ENCODE data around the gene PPP6R3. TPM values are rescaled to one million over a fixed set of nuclear protein-coding genes. Genes with fewer than 3 reads are reported as not detected.

Gene PPP6R3
- total and polyA plus RNA-seq, 2 of the 8 experiments (the other 6 are each of a cell fraction or from before 2014, with no cell fraction given), result 44.6 to 150 TPM

- H4K20me1 ChIP-seq (replicated peaks in 1 of 2; ENCODE audit: control insufficient read depth in 1 of 2, insufficient read depth in 2 of 2, low read length in 2 of 2), result peaks cover 16 to 23% of the 10 kb centered on the region in 2 experiments
- FAIRE-seq, result no peak
- TF ChIP-seq YY1 (IDR thresholded peaks at IDR 0.05; ENCODE audit: low read depth, low read length), result no peak
- no peak for TF ChIP-seq TBP (IDR thresholded peaks at IDR 0.05; ENCODE audit: low read depth, low read length)
- TF ChIP-seq POU5F1 (IDR thresholded peaks at IDR 0.05; ENCODE audit: low read depth, low read length), result no peak
- no peak for TF ChIP-seq TEAD4 (IDR thresholded peaks at IDR 0.05; ENCODE audit: low read depth, low read length)
- TF ChIP-seq HDAC6 (IDR thresholded peaks at IDR 0.05; ENCODE audit: low read depth, low read length), result no peak
- TF ChIP-seq, protein P1, sequence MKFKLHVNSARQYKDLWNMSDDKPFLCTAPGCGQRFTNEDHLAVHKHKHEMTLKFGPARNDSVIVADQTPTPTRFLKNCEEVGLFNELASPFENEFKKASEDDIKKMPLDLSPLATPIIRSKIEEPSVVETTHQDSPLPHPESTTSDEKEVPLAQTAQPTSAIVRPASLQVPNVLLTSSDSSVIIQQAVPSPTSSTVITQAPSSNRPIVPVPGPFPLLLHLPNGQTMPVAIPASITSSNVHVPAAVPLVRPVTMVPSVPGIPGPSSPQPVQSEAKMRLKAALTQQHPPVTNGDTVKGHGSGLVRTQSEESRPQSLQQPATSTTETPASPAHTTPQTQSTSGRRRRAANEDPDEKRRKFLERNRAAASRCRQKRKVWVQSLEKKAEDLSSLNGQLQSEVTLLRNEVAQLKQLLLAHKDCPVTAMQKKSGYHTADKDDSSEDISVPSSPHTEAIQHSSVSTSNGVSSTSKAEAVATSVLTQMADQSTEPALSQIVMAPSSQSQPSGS (IDR thresholded peaks at IDR 0.05; ENCODE audit: low read length), result no peak
- TF ChIP-seq RBBP5 (IDR thresholded peaks at IDR 0.05; ENCODE audit: borderline replicate concordance, low read depth, low read length), result no peak
- TF ChIP-seq, protein P2, sequence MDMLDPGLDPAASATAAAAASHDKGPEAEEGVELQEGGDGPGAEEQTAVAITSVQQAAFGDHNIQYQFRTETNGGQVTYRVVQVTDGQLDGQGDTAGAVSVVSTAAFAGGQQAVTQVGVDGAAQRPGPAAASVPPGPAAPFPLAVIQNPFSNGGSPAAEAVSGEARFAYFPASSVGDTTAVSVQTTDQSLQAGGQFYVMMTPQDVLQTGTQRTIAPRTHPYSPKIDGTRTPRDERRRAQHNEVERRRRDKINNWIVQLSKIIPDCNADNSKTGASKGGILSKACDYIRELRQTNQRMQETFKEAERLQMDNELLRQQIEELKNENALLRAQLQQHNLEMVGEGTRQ (IDR thresholded peaks at IDR 0.05; ENCODE audit: low read length), result no peak
- TF ChIP-seq GABPA (IDR thresholded peaks at IDR 0.05; ENCODE audit: borderline replicate concordance, insufficient read depth, low read length), result no peak
- TF ChIP-seq MAX (IDR thresholded peaks at IDR 0.05), result no peak
- no peak for TF ChIP-seq NANOG (IDR thresholded peaks at IDR 0.05; ENCODE audit: insufficient read depth, low read depth, low read length, poor library complexity, severe bottlenecking)
These were observed 73.4 kb downstream of the PPP6R3 start for GRCh38 chr11:68533945-68534344.

More at GRCh38 chr11:68533945-68534344, 73.4 kb downstream of the PPP6R3 start:
- no peak overlapping the region for H2BK12ac ChIP-seq (ENCODE audit: low read depth, low read length)
- H2BK20ac ChIP-seq (ENCODE audit: low read length), result no peak overlapping the region
- H3K9me3 ChIP-seq (ENCODE audit: insufficient read depth in 2 of 2, low read depth in 1 of 2, low read length in 1 of 2), result no peaks in the 10 kb centered on the region
- H3K79me2 ChIP-seq (ENCODE audit: control insufficient read depth in 1 of 2, insufficient read depth in 2 of 2, low read length in 2 of 2), result peaks cover 0 to 92% of the 10 kb centered on the region in 2 experiments; a peak in 3 of 4 replicates
- H3K4me1 ChIP-seq (replicated peaks in 1 of 4; ENCODE audit: control insufficient read depth in 3 of 4, insufficient read depth in 4 of 4, low read length in 3 of 4), result peaks cover 3 to 7% (median 4%) of the 10 kb centered on the region in 4 experiments
- no peak overlapping the region for H3K18ac ChIP-seq (ENCODE audit: extremely low read depth, low read length)
- H3K56ac ChIP-seq (replicated peaks; ENCODE audit: insufficient read length, low read depth, low read length), result no peak overlapping the region
- no peak overlapping the region for H4K91ac ChIP-seq (replicated peaks; ENCODE audit: insufficient read length, low read length)
- H2BK15ac ChIP-seq (ENCODE audit: low read length), result no peak overlapping the region
- no peak overlapping the region for H3K4me3 ChIP-seq (ENCODE audit: extremely low read depth in 1 of 4, insufficient read depth in 2 of 4, low read depth in 3 of 4, low read length in 4 of 4)
- peaks cover 9% of the 10 kb centered on the region for H3K79me1 ChIP-seq (ENCODE audit: low read depth, low read length)
- no peak overlapping the region for H3K4ac ChIP-seq (replicated peaks; ENCODE audit: insufficient read length, low read depth, low read length)
- H2BK120ac ChIP-seq (replicated peaks; ENCODE audit: low read depth, low read length), result no peak overlapping the region
- H3K23me2 ChIP-seq (ENCODE audit: low read depth, low read length), result no peaks in the 10 kb centered on the region
- no peak overlapping the region for H3K4me2 ChIP-seq (ENCODE audit: insufficient read depth in 1 of 2, low read depth in 2 of 2, low read length in 2 of 2)
- WGBS, 2 experiments (ENCODE audit: extremely low coverage in 1 of 2, insufficient coverage in 1 of 2, insufficient read length in 1 of 2, insufficient replicate concordance in 2 of 2, low coverage in 1 of 2, low lambda C conversion rate in 2 of 2, missing lambda C conversion rate in 1 of 2), result 90% methylated on average over 7 of the region's 7 CpGs; no CpG with 5 or more reads in 1 of the 2 experiments
- H3K27ac ChIP-seq (ENCODE audit: low read depth, low read length), result no peak overlapping the region
- no peak overlapping the region for H4K5ac ChIP-seq (ENCODE audit: insufficient read length, low read depth, low read length)
- H4K8ac ChIP-seq (ENCODE audit: extremely low read depth, insufficient read depth, low read length), result no peak overlapping the region
- no peak overlapping the region for H3K9ac ChIP-seq (replicated peaks in 1 of 4; ENCODE audit: extremely low read depth in 1 of 4, low read depth in 3 of 4, low read length in 3 of 4)
- H3K36me3 ChIP-seq (ENCODE audit: control insufficient read depth in 2 of 4, insufficient read depth in 4 of 4, low read length in 3 of 4), result peaks cover 0 to 14% (median 7%) of the 10 kb centered on the region in 4 experiments; a peak in 4 of 8 replicates
- ChIA-PET CTCF (ENCODE audit: partially characterized antibody) (no interaction called here), POLR2A (ENCODE audit: partially characterized antibody) (interaction anchor here (1.1 to 2.1 kb wide), 3 partner anchors 11 to 48 kb away, joined by 3 to 7 read pairs (median 6); no protein-coding TSS in a partner anchor)
- no peak overlapping the region for H2AFZ ChIP-seq (ENCODE audit: low read length)
- no peak overlapping the region for H3K14ac ChIP-seq (ENCODE audit: insufficient read length)
- H2BK5ac ChIP-seq (ENCODE audit: low read depth, low read length), result no peak overlapping the region
- H2AK5ac ChIP-seq (ENCODE audit: low read depth, low read length), result no peak overlapping the region
- no peaks in the 10 kb centered on the region for H3K27me3 ChIP-seq (replicated peaks in 1 of 4; ENCODE audit: control insufficient read depth in 3 of 4, extremely low read depth in 1 of 4, insufficient read depth in 3 of 4, low read length in 3 of 4)
- no peak overlapping the region for H3K23ac ChIP-seq (ENCODE audit: insufficient read length)
- DNase-seq (ENCODE audit: low read depth in 1 of 2, low spot score in 2 of 2), result no peak
